H1 (cell line): ENCODE data around the gene DENND4A. TPM values are rescaled to one million over a fixed set of nuclear protein-coding genes. Genes with fewer than 3 reads are reported as not detected.
A peak's percentile ranks its signal among the peaks of the same experiment; 100 is the strongest.

Source experiments
- CTCF ChIA-PET: fragments of 300-600 bp; sonication (Branson Sonifier 250); formaldehyde crosslinking; loops from one replicate; lab custom pipeline; 2021; ENCODE audit not compliant: partially characterized antibody; lab: Charles Lee
- POLR2A ChIA-PET: fragments of 300-600 bp; sonication (Branson Sonifier 250); formaldehyde crosslinking; loops from one replicate; lab custom pipeline; 2021; ENCODE audit warnings: inconsistent platforms; ENCODE audit not compliant: partially characterized antibody; lab: Charles Lee
- DNase-seq, 2 experiments: peaks; one replicate each; pipeline versions ENCODE4 v3.0.0 to v3.0.0-alpha.2; 2010 to 2022; ENCODE audit warnings: low spot score in 2 of 2, low read depth in 1 of 2, mixed read lengths in 1 of 2
- FAIRE-seq: peaks from 2 replicates; lab custom pipeline; 2011; peaks lifted over from hg19 to GRCh38; lab: Jason Lieb, UNC
- H2AFZ ChIP-seq: 2 replicates; pipeline ENCODE4 v1.8.1; 2012; ENCODE audit warnings: low read length, inconsistent platforms
- H2AK5ac ChIP-seq: 2 replicates; pipeline ENCODE4 v1.6.1; 2013; ENCODE audit warnings: low read depth, low read length
- H2BK120ac ChIP-seq: replicated peaks from 2 replicates; pipeline ENCODE3; 2013; ENCODE audit warnings: low read depth, low read length, inconsistent platforms
- H2BK12ac ChIP-seq: 2 replicates; pipeline ENCODE4 v1.6.1; 2013; ENCODE audit warnings: low read depth, low read length
- H2BK15ac ChIP-seq: 2 replicates; pipeline ENCODE4 v1.6.1; 2013; ENCODE audit warnings: low read length
- H2BK20ac ChIP-seq: 2 replicates; pipeline ENCODE4 v1.6.1; 2013; ENCODE audit warnings: low read length
- H2BK5ac ChIP-seq: 2 replicates; pipeline ENCODE4 v1.6.1; 2013; ENCODE audit warnings: low read depth, low read length
- H3K14ac ChIP-seq: 2 replicates; pipeline ENCODE4 v1.6.1; 2013; ENCODE audit warnings: inconsistent platforms; ENCODE audit not compliant: insufficient read length
- H3K18ac ChIP-seq: 2 replicates; pipeline ENCODE4 v1.6.1; 2013; ENCODE audit warnings: low read length; ENCODE audit errors: extremely low read depth
- H3K23ac ChIP-seq: 2 replicates; pipeline ENCODE4 v1.6.1; 2013; ENCODE audit warnings: inconsistent platforms; ENCODE audit not compliant: insufficient read length
- H3K23me2 ChIP-seq: 2 replicates; pipeline ENCODE4 v1.6.1; 2013; ENCODE audit warnings: low read depth, low read length
- H3K27ac ChIP-seq: 2 replicates; pipeline ENCODE4 v1.6.1; 2011; ENCODE audit warnings: low read depth, low read length, inconsistent platforms
- H3K27me3 ChIP-seq, 4 experiments: replicated peaks in 1 of 4; 1 replicate in 1 of 4; 2 replicates in 3 of 4; pipeline versions ENCODE4 v1.6.1 to v1.8.1; 2011 to 2013; ENCODE audit warnings: low read length in 3 of 4, mild to moderate bottlenecking in 3 of 4, inconsistent platforms in 2 of 4, mixed read lengths in 2 of 4, moderate library complexity in 1 of 4; ENCODE audit not compliant: control insufficient read depth in 3 of 4, insufficient read depth in 3 of 4; ENCODE audit errors: extremely low read depth in 1 of 4
- H3K36me3 ChIP-seq, 4 experiments: 2 replicates each; pipeline versions ENCODE4 v1.6.1 to v1.8.1; 2011 to 2013; ENCODE audit warnings: mild to moderate bottlenecking in 4 of 4, low read length in 3 of 4, moderate library complexity in 2 of 4, control low read depth in 1 of 4, inconsistent platforms in 1 of 4; ENCODE audit not compliant: insufficient read depth in 4 of 4, control insufficient read depth in 2 of 4
- H3K4ac ChIP-seq: replicated peaks from 2 replicates; pipeline ENCODE3; 2013; ENCODE audit warnings: low read length, low read depth, mixed read lengths, inconsistent platforms; ENCODE audit not compliant: insufficient read length
- H3K4me1 ChIP-seq, 4 experiments: replicated peaks in 1 of 4; 1 replicate in 1 of 4; 2 replicates in 3 of 4; pipeline versions ENCODE4 v1.6.1 to v1.8.1; 2011 to 2013; ENCODE audit warnings: low read length in 3 of 4, inconsistent platforms in 2 of 4, mixed read lengths in 1 of 4; ENCODE audit not compliant: insufficient read depth in 4 of 4, control insufficient read depth in 3 of 4
- H3K4me2 ChIP-seq, 2 experiments: 2 replicates each; pipeline versions ENCODE4 v1.6.1 to v1.8.1; 2011 to 2013; ENCODE audit warnings: low read depth in 2 of 2, low read length in 2 of 2, control low read depth in 1 of 2, inconsistent platforms in 1 of 2, mild to moderate bottlenecking in 1 of 2; ENCODE audit not compliant: insufficient read depth in 1 of 2
- H3K4me3 ChIP-seq, 4 experiments: fragments of 200-600, 300-600 bp in 1 of 4; sonication (generic), shearing (Covaris generic), sonication (Bioruptor Twin) in 1 of 4; 2 replicates each; pipeline versions ENCODE4 v1.5.1 to v1.8.1; 2011 to 2016; ENCODE audit warnings: low read length in 4 of 4, low read depth in 3 of 4, control low read depth in 2 of 4, inconsistent platforms in 2 of 4, mild to moderate bottlenecking in 2 of 4, mixed read lengths in 1 of 4, moderate library complexity in 1 of 4; ENCODE audit not compliant: insufficient read depth in 2 of 4; ENCODE audit errors: extremely low read depth in 1 of 4
- H3K56ac ChIP-seq: replicated peaks from 2 replicates; pipeline ENCODE3; 2013; ENCODE audit warnings: low read depth, mild to moderate bottlenecking, mixed read lengths, low read length, inconsistent platforms; ENCODE audit not compliant: insufficient read length
- H3K79me1 ChIP-seq: 2 replicates; pipeline ENCODE4 v1.6.1; 2013; ENCODE audit warnings: low read depth, low read length, control low read depth
- H3K79me2 ChIP-seq, 2 experiments: 2 replicates each; pipeline versions ENCODE4 v1.6.1 to v1.8.1; 2012 to 2013; ENCODE audit warnings: low read length in 2 of 2, mild to moderate bottlenecking in 2 of 2, inconsistent platforms in 1 of 2; ENCODE audit not compliant: insufficient read depth in 2 of 2, control insufficient read depth in 1 of 2
- H3K9ac ChIP-seq, 4 experiments: replicated peaks in 1 of 4; 1 replicate in 1 of 4; 2 replicates in 3 of 4; pipeline versions ENCODE4 v1.6.1 to v1.8.1; 2011 to 2013; ENCODE audit warnings: low read depth in 3 of 4, low read length in 3 of 4, control low read depth in 2 of 4, mild to moderate bottlenecking in 2 of 4, moderate library complexity in 2 of 4, inconsistent platforms in 1 of 4; ENCODE audit errors: extremely low read depth in 1 of 4
- H3K9me3 ChIP-seq, 2 experiments: 2 replicates each; pipeline versions ENCODE4 v1.6.1 to v1.8.1; 2012 to 2013; ENCODE audit warnings: mild to moderate bottlenecking in 2 of 2, moderate library complexity in 2 of 2, control low read depth in 1 of 2, inconsistent platforms in 1 of 2, low read depth in 1 of 2, low read length in 1 of 2, mixed read lengths in 1 of 2; ENCODE audit not compliant: insufficient read depth in 2 of 2
- H4K20me1 ChIP-seq, 2 experiments: replicated peaks in 1 of 2; 2 replicates each; pipeline versions ENCODE3 to v1.8.1; 2011 to 2013; ENCODE audit warnings: inconsistent platforms in 2 of 2, low read length in 2 of 2, mild to moderate bottlenecking in 1 of 2; ENCODE audit not compliant: insufficient read depth in 2 of 2, control insufficient read depth in 1 of 2
- H4K5ac ChIP-seq: 2 replicates; pipeline ENCODE4 v1.6.1; 2013; ENCODE audit warnings: low read length, low read depth, mixed read lengths, inconsistent platforms; ENCODE audit not compliant: insufficient read length
- H4K8ac ChIP-seq: 2 replicates; pipeline ENCODE4 v1.8.0; 2013; ENCODE audit warnings: mild to moderate bottlenecking, moderate library complexity, low read length, inconsistent platforms; ENCODE audit not compliant: insufficient read depth; ENCODE audit errors: extremely low read depth
- H4K91ac ChIP-seq: replicated peaks from 2 replicates; pipeline ENCODE3; 2013; ENCODE audit warnings: low read length, mixed read lengths, inconsistent platforms; ENCODE audit not compliant: insufficient read length
- BACH1 ChIP-seq: IDR thresholded peaks from 2 replicates; pipeline ENCODE4 v1.6.1; 2012; ENCODE audit warnings: low read length, improper control_type of control experiment
- CTBP2 ChIP-seq: IDR thresholded peaks from 2 replicates; pipeline ENCODE4 v1.7.0; 2011; ENCODE audit warnings: borderline replicate concordance, mild to moderate bottlenecking, moderate library complexity, mixed read lengths, low read length; ENCODE audit not compliant: insufficient read depth, insufficient read length
- EGR1 ChIP-seq: IDR thresholded peaks from 2 replicates; pipeline ENCODE4 v1.6.1; 2011; ENCODE audit warnings: low read depth, low read length, borderline replicate concordance
- GTF2F1 ChIP-seq: IDR thresholded peaks from 2 replicates; pipeline ENCODE4 v1.6.1; 2012; ENCODE audit warnings: low read depth, low read length, improper control_type of control experiment, borderline replicate concordance
- KDM4A ChIP-seq: IDR thresholded peaks from one replicate; pipeline ENCODE4 v1.7.1; 2012; ENCODE audit warnings: low read depth, mild to moderate bottlenecking, moderate library complexity, low read length, inconsistent platforms; ENCODE audit not compliant: severe bottlenecking
- USF2 ChIP-seq: IDR thresholded peaks from 2 replicates; pipeline ENCODE4 v1.6.1; 2011; ENCODE audit warnings: low read length, improper control_type of control experiment
- YY1 ChIP-seq: IDR thresholded peaks from 2 replicates; pipeline ENCODE4 v1.6.1; 2011; ENCODE audit warnings: low read depth, mild to moderate bottlenecking, low read length
- ZNF274 ChIP-seq: IDR thresholded peaks from 2 replicates; pipeline ENCODE4 v1.7.0; 2012; ENCODE audit warnings: low read length, borderline replicate concordance; ENCODE audit errors: extremely low read depth
- WGBS, 2 experiments: shearing (Covaris generic) in 1 of 2; methylation state at CpG; one replicate each; pipeline versions ENCODE4 v1.1.6 to v1.1.7; 2013 to 2015; ENCODE audit warnings: low lambda C conversion rate in 2 of 2, mixed read lengths in 2 of 2, inconsistent platforms in 1 of 2, low coverage in 1 of 2, missing lambda C conversion rate in 1 of 2; ENCODE audit not compliant: insufficient replicate concordance in 2 of 2, insufficient coverage in 1 of 2, insufficient read length in 1 of 2; ENCODE audit errors: extremely low coverage in 1 of 2, missing lambda C conversion rate in 1 of 2; 5-methylcytosine and 5-hydroxymethylcytosine counted together
- polyA plus RNA-seq, 7 experiments: library from polyadenylated mRNA; depleted of rRNA in 3 of 7; stranded (reverse) in 5 of 7; unstranded in 2 of 7; fragments of >200 nt in 5 of 7; fragments of 200-250 nt in 2 of 7; gene quantifications; 1 replicate in 5 of 7; 2 replicates in 1 of 7; 4 replicates in 1 of 7; pipeline versions ENCODE4 v1.2.1 to v1.2.3, GENCODE V29; 2011 to 2013; ENCODE audit warnings: missing spikeins in 2 of 7, mixed read lengths in 2 of 7
- total RNA-seq: library from RNA; stranded (reverse); fragmentation: NEBNext Ultra II Directional; extraction: Animal tissue kit (Norgen Biotek cat#: 25700); gene quantifications from 2 replicates; pipeline ENCODE4 v1.2.1, GENCODE V29; 2021

DENND4A gene
- total and polyA plus RNA-seq, 2 of the 8 experiments (the other 6 are each of a cell fraction or from before 2014, with no cell fraction given): 1.3 to 4.7 TPM

DNA sequence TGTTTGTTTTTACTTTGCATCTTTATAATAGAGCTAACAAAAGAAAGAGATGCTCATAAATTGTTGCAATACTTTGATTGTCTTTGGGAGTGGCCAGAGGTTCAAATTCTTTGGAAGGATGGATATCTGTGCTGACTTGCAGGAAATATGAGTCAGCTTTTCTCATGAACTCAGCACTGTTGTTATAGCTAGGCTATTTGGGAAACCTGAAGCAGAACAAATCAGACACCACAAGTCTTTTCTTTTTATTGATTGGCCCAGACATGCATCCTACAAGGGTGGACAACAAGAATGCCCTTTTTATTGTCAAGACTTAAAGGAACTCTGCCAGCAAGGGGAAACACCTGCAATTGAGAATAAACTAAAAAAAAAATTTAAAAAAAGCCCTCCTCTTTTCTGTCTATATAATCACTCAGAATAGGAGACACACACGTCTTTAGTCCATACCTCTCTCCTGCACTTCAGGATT is 4.6 kb upstream of the DENND4A start:
- no peak overlapping the region for H4K8ac ChIP-seq
- no peak overlapping the region for H3K9ac ChIP-seq
- H3K18ac ChIP-seq: no peak overlapping the region
- H3K23me2 ChIP-seq: no peaks in the 10 kb centered on the region
- no peak overlapping the region for H4K91ac ChIP-seq
- H3K9me3 ChIP-seq: no peaks in the 10 kb centered on the region
- no peak overlapping the region for H4K5ac ChIP-seq
- H2BK5ac ChIP-seq: no peak overlapping the region
- no peak overlapping the region for H2AK5ac ChIP-seq
- no peak overlapping the region for H2BK120ac ChIP-seq
- H3K27me3 ChIP-seq: no peaks in the 10 kb centered on the region
- no peak overlapping the region for H2BK20ac ChIP-seq
- H2BK12ac ChIP-seq: no peak overlapping the region
- no peak overlapping the region for H2AFZ ChIP-seq
- DNase-seq (no peak), FAIRE-seq (no peak)
- no peak overlapping the region for H3K14ac ChIP-seq
- H3K4me3 ChIP-seq: no peak overlapping the region
- H2BK15ac ChIP-seq: no peak overlapping the region
- no peaks in the 10 kb centered on the region for H4K20me1 ChIP-seq
- ChIA-PET CTCF (interaction anchor here (1.0 to 1.7 kb wide), 3 partner anchors 32 to 66 kb away, joined by 3 to 5 read pairs (median 4); no protein-coding TSS in a partner anchor), POLR2A (interaction anchor here (1.0 kb wide), 1 partner anchor 73 kb away, joined by 4 read pairs; the partner anchor contains the start of gene RAB11A)
- TF ChIP-seq USF2 (no peak), KDM4A (no peak), EGR1 (no peak), ZNF274 (no peak), CTBP2 (no peak), BACH1 (peak; percentile 48; the same call in 1 of the 2 replicates), YY1 (no peak), GTF2F1 (no peak)
- no peak overlapping the region for H3K4me2 ChIP-seq
- no peak overlapping the region for H3K4ac ChIP-seq
- H3K56ac ChIP-seq: no peak overlapping the region
- no peaks in the 10 kb centered on the region for H3K79me2 ChIP-seq
- H3K23ac ChIP-seq: no peak overlapping the region
- H3K36me3 ChIP-seq: no peaks in the 10 kb centered on the region
- peaks cover 0 to 5% (median 1%) of the 10 kb centered on the region in 4 experiments; a peak in 4 of 7 replicates for H3K4me1 ChIP-seq
- no peaks in the 10 kb centered on the region for H3K79me1 ChIP-seq
- WGBS, 2 experiments: 72% methylated on average over 1 of the region's 1 CpG; no CpG with 5 or more reads in 1 of the 2 experiments
- no peak overlapping the region for H3K27ac ChIP-seq
